NCI-H2107 (cell line): Measurements from ENCODE around the gene GIMAP8.
"Not testable (repeated sequence)": the region's sequence is repeated elsewhere in the genome, so short reads cannot be mapped to it uniquely, and the experiment has no call there.

ENCODE experiments used
- DNase-seq: peaks from one replicate; lab custom pipeline; 2025; lab: John Stamatoyannopoulos, UW

Gene GIMAP8

GRCh38 chr7:150435390-150436073, 14.9 kb upstream of the GIMAP8 start:
- DNase-seq = no peak

DNA sequence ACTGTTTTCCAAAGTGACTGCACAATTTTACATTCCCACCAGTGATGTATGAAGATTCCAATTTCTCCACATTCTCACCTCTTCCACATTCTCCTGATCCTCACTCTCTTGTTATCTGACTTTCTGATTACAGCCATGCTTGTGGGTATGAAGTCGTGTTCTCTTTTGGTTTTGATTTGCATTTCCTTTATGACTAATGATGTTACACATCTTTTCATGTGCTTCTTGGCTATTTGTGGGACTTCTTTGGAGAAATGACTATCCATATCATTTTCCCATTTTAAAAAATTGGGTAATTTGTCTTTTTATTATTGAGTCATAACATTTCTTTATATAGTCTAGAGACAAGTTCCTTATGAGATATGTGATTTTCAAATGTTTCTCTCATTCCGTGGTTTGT, 10.5 kb upstream of the GIMAP8 start:
- DNase-seq = no peak

- DNase-seq = no peak
Observed at GRCh38 chr7:150441524-150441923, 8.9 kb upstream of the GIMAP8 start.

GRCh38 chr7:150442811-150443210, 7.6 kb upstream of the GIMAP8 start:
- DNase-seq = no peak

GRCh38 chr7:150443793-150444540, 6.5 kb upstream of the GIMAP8 start:
- DNase-seq = no peak

DNA sequence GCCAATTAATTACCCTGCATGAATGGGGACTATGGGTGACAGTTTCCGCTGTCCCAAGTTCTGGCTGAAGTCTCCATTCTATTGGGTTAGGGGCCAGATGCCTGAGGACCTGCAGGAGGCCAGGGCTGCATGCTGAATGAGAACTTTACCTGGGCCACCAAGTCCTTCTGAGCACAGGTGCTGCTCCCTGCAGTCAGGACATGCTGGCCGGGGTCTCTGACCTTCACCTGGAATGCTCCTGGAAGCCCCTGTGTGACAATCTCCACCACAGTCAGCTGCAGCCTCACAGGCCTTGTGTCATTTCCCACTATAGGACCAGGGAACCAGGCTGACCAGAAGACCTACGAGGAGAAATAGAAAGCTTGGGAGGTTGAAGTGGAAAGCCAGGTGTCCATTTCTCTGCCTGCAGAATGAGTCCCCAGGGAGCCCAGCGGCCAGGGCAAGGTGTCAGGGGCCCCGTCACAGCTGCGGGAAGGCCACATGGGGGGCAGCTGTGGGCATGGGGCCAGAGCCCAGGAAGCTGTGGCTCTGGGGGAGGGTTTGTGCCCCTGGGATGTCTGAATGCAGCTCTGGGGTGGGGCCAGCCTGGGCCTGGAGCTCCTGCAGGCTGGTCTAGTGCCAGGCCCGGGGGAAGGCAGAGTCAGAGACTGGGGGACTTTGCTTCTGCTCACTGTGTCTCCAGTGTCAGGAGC, 5.6 kb upstream of the GIMAP8 start:
- DNase-seq = no peak

DNA sequence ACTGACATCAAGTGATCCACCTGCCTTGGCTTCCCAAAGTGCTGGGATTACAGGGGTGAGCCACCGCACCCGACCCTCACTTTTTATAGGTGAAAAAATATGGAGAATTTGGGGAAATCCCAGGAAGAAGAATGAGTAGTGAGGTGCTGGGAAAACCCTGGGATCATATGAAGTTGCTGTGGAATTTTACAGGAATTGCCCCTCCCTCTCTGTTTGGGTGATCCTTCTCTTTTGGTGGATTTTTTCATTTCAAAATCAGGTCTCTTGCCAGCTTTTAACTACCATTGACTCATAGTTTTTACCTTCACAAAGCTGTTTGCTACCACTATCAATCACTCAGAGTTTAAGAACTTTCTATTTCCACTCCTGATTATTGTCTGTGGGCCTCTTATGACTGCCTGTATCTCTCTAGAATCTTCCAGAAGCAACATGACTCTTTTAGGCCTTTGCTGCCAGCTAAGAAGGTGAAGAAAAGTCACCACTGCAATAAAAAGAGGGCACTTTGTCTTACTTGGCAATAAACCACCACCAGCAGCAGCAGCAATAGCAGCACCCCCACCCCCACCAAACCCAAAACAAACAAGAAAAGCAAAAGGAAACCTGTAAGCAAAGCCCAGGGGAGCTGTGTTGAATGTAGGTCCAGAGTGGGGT, 4.0 kb upstream of the GIMAP8 start:
- peak; percentile 29 for DNase-seq

GRCh38 chr7:150447966-150448788, 2.3 kb upstream of the GIMAP8 start:
- no peak for DNase-seq

DNA sequence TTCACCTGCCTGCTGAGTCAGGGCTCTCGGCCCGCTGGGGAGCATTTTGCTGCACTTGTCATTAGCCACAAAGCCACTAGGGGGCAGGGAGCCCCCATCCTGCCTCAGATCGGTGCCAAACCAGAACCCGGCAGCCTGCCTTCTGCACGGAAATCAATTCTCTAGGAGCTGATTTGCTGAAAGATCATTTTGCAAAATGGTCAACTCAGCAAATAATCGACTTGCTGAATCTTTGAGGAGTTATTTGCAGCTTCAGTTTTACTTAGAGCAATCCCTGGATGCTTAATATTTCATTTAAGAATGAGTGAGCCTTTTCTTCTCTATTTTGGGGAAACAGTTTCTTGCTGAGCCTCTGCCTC, 1.7 kb upstream of the GIMAP8 start:
- peak; percentile 60 for DNase-seq

DNA sequence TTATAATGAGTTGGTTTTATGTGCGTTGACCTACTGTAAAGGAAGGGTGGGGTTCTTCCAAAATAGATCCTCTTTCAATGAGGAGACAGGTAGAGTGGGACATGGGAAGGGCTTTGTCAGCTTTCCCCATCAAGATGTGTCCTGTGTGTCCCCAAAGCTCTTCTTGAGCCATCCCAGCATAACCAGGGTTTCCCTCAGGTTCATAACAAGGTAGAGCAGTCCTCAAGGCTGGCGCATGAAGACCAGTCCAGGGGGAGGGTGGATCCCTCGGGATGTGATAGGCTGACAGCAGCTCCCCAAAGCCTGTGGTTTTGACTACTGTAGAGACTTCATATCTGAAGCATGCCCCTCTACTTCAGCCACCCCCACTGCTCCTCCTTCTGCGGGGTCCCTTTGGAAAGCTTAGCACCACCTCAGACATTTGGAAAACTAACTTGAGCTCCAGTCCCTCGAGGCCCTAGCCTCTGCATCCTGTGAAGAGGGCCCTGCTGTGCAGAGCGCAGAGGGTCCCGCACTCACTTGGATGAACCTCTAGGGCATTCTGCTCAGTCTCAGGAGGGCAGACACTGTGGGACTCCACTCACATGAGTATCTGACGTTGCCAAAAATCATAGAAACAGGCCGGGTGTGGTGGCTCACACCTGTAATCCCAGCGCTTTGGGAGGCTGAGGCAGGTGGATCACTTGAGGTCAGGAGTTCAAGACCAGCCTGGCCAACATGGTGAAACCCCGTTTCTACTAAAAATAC, 1.1 kb upstream of the GIMAP8 start:
- no peak for DNase-seq

GRCh38 chr7:150451097-150451793, 815 bp downstream of the GIMAP8 start:
- DNase-seq = no peak

DNA sequence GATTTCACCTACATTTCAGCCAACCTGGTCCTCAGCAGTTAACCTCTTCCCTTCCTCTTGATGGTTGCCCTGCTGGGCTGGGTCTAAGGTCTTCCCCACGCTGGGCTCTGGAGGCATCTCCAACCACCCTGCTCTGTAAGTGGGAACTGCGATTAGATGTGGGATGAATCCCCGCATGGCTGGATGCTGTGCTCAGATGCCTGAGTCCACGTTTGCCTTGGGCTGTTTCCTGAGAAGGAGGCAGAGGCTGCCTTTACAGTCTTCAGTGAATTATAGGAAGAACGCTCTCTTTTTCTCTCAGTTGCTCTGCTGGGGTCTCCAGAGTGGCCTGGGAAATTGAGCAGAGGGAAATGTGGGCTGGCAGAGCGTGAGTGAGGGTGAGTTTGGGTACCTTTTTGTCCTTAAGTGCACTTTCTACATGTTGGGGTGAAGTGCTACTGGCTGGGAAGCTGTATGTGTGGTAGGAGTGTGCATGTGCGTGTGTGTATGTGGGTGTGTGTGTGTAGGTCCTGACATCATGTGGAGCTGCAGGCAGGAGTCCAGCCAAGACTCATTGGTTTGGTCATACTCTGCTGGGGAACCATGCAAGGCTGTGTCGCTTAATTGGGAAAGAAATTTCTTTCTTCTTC, 1.5 kb downstream of the GIMAP8 start:
- no peak for DNase-seq

GRCh38 chr7:150453181-150453580, 2.8 kb downstream of the GIMAP8 start:
- no peak for DNase-seq

GRCh38 chr7:150453892-150454291, 3.5 kb downstream of the GIMAP8 start:
- DNase-seq = no peak

DNA sequence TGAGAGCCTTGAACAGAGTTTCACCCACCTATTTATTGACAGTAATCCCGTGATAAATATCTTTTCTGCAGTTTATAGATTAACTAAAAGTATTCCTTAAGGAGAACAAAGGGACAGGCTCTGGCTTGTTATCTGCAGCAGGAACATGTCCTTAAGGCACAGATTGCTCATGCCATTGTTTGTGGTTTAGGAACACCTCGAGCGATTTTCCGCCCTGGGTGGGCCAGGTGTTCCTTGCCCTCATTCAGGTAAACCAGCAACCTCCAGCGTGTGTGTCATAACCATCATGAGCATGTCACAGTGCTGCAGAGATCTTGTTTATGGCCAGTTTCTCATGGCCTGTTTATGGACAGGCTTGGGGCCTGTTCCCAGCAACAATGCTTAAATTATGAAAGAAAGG, 6.6 kb downstream of the GIMAP8 start:
- not testable (repeated sequence) for DNase-seq

DNA sequence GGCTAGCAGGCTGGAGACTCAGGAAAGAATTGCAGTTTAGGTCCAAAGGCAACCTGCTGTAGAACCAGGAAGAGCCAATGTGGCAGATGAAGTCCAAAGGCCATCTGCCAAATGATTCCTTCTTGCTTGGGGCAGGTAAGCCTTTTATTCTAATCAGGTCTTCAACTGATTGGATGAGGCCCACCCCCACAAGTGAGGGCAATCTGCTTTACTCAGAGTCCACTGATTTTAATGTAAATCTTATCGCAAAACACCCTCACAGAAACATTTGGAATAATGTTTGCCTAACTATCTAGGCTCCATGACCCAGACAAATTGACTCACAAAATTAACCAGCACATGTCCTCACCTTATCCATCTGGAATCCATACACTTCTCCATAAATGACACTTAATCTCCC, 7.8 kb downstream of the GIMAP8 start:
- no peak for DNase-seq

- DNase-seq = no peak
Observed at GRCh38 chr7:150458756-150459155, 8.3 kb downstream of the GIMAP8 start.

DNA sequence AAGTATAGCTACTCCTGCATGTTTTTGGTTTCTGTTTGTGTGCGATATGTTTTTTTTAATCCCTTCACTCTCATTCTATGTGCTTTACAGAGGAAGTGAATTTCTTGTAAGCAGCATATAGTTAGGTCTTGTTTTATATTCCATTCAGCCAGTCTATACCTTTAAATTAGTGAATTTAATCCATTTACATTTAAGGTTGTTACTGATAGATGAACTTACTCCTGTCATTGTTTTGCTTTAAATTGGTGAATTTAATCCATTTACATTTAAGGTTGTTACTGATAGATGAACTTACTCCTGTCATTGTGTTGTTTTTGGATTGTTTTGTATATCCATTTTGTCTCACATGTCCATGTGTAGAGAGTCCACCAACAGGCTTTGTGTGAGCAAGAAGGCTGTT, 11.1 kb downstream of the GIMAP8 start:
- DNase-seq = no peak

GRCh38 chr7:150462413-150462812, 12.0 kb downstream of the GIMAP8 start:
- no peak for DNase-seq

DNA sequence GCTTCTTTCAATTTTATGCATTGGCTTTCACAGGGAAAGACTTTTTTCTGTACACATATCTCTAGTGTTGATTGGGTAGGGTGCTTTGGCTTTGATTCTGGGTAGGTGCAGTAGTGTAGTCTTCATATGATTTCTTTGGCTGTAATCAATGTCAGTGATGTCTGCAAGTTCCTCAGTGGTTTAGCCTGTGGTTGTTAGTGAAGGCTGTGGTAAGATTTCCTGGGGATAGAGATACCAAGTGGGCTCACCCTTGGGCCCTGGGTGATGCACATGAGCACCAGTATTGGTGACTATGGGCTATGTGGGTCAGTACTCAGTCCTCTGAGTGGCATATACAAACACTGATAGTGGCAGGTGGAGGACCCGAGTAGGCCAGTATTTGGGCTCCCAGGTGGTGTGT, 13.0 kb downstream of the GIMAP8 start:
- no peak for DNase-seq
